ENCODE measurements around the gene DNAJC28. TPM values are rescaled to one million over a fixed set of nuclear protein-coding genes. Genes with fewer than 3 reads are reported as not detected.

The DNAJC28 gene, protein sequence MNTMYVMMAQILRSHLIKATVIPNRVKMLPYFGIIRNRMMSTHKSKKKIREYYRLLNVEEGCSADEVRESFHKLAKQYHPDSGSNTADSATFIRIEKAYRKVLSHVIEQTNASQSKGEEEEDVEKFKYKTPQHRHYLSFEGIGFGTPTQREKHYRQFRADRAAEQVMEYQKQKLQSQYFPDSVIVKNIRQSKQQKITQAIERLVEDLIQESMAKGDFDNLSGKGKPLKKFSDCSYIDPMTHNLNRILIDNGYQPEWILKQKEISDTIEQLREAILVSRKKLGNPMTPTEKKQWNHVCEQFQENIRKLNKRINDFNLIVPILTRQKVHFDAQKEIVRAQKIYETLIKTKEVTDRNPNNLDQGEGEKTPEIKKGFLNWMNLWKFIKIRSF
- 0.26 to 0.40 TPM (median 0.31 TPM) in 5 replicates for total RNA-seq (2022; extraction: Qiagen RNA extraction)

DNA sequence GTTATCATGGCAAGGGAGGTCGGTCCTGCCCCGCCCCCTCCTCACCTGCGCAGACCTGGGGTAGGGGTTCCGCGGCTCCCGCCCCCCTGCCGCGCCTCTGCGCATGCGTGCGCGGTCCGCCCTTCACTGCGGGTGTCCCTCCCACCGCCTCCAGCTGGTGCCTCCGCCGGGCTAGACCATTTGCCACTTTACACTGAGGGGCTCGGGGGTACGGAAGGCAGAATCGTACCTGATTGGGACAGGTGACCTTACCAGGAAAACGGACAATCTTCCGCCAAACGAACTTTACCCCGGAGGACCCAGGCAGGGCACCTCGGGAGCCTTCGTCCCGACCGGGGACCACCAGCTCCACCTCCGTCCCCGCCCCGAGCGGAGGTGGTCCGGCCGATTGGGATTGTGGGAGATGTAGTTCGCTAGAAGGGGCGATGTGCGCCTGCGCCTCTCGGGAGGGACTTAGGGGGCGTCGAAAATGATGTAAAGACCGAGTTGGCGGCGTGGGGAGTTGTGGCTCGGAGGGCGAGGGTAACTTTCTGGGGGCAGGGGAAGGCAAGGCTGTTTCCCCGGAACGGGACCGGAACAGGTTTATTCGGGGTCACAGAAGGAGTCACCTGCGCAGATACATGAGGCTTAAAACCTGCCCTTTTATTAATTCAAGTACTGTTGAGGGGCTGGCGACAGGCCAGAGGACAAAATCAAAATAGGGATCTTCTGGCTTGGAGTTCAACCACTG is at the start of gene DNAJC28:
Gene DNAJC28 (minus strand): TSS at position 344 of the 730 bp plus-strand sequence. CDS start 2,323 bp downstream, outside the sequence.

DNA sequence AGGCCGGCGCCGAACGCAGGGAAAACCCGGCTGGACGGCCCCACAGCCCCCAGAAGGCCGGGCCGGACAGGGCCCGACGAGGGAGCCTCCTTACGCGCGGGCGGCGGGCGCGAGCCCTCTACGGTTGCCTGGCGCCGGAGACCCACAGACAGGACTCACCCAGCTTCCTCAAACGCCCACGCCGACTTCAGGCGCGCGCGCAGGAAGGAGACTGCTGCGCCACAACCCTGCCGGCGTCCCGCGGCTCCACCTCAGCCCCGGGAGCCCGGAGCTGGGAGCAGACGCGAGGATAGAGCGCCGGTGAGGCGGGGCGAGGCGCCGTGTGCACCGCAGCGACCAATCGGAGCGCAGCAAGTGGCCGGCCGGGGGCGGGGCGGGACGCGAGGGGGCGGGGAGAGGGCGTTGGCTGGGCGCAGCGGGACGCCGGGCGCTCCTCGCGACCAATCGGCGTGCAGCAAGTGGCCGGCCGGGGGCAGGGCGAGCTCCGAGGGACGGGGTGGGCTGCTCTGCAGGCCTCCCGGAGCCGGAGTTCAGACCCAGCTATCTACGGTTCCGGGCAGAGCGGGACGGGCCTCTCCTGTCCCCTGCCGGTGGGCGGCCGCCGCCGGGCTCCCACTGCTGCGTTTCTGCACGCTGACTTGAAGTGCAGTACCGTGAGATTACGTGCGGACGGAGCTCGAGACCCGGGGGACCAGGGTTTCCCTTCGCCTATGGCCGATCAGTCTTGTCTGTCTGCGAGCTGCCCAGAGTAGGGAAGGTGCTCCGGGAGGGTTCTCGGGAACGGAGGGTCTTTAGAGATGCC is 11.6 kb downstream of the DNAJC28 start, which contains the start of gene TMEM50B:
Gene TMEM50B (minus strand): TSS at position 296 of the 802 bp plus-strand sequence. CDS start 11,089 bp downstream, outside the sequence.

Other genes starting within 250 kb of the DNAJC28 start
- gene IL10RB, start 225.3 kb downstream of the DNAJC28 start, total RNA-seq (2022; extraction: Qiagen RNA extraction), result 16.8 to 19.4 TPM (median 18.0 TPM) in 5 replicates
- 14.9 to 22.6 TPM (median 17.7 TPM) in 5 replicates for gene IFNAR1, start 166.7 kb downstream of the DNAJC28 start, total RNA-seq (2022; extraction: Qiagen RNA extraction)
- gene IFNGR2, start 88.3 kb downstream of the DNAJC28 start, total RNA-seq (2022; extraction: Qiagen RNA extraction), result 52.4 to 60.1 TPM (median 56.5 TPM) in 5 replicates
- gene TMEM50B, start 11.7 kb downstream of the DNAJC28 start, total RNA-seq (2022; extraction: Qiagen RNA extraction), result 10.5 to 11.5 TPM (median 11.1 TPM) in 5 replicates
- gene GART, start 50.4 kb upstream of the DNAJC28 start, total RNA-seq (2022; extraction: Qiagen RNA extraction), result 58.6 to 76.2 TPM (median 67.1 TPM) in 5 replicates
- 75.6 to 98.8 TPM (median 89.3 TPM) in 5 replicates for gene SON, start 51.3 kb upstream of the DNAJC28 start, total RNA-seq (2022; extraction: Qiagen RNA extraction)
- 14.5 to 17.4 TPM (median 16.6 TPM) in 5 replicates for gene DONSON, start 97.0 kb upstream of the DNAJC28 start, total RNA-seq (2022; extraction: Qiagen RNA extraction)
- 12.2 to 15.0 TPM (median 13.7 TPM) in 5 replicates for gene CRYZL1, start 150.0 kb upstream of the DNAJC28 start, total RNA-seq (2022; extraction: Qiagen RNA extraction)
- 20.0 to 23.4 TPM (median 21.8 TPM) in 5 replicates for gene ITSN1, start 150.8 kb upstream of the DNAJC28 start, total RNA-seq (2022; extraction: Qiagen RNA extraction)